ENCODE data around the gene HSD17B10.

GRCh38 chrX:53481816-53482465, 47.8 kb upstream of the HSD17B10 start:
- TF ChIP-seq CTCF (conservative IDR thresholded peaks at IDR 0.05; ENCODE audit: low read length) (peak; percentile 67), EZH2phosphoT487 (IDR thresholded peaks at IDR 0.05; ENCODE audit: borderline replicate concordance) (no peak)
